Activated T-cell treated with anti-CD3 and anti-CD28 coated beads, Interleukin-2, amount 50 U/mL, for 72 hours (primary cell): Measurements from ENCODE around the gene IDH3A. TPM values are rescaled to one million over a fixed set of nuclear protein-coding genes. Genes with fewer than 3 reads are reported as not detected.

Experiments
- ATAC-seq, 2 donors: fragments of 150-1000 bp; cut with Tn5 transposase; replicated peaks in 1 of 2; 2 replicates each; pipeline ENCODE4 v1.10.0; 2021; ENCODE audit warnings: moderate library complexity in 2 of 2, mild to moderate bottlenecking in 1 of 2
- DNase-seq, 2 donors: peaks; one replicate each; pipeline ENCODE4 v3.0.0; 2021 to 2022; ENCODE audit warnings: mixed read lengths in 1 of 2
- H3K27ac Mint-ChIP-seq: one replicate; pipeline ENCODE4 v1.8.0; 2022; ENCODE audit warnings: mild to moderate bottlenecking, moderate library complexity, mixed read lengths
- H3K27me3 Mint-ChIP-seq: one replicate; pipeline ENCODE4 v1.8.0; 2022; ENCODE audit warnings: low read depth, mixed read lengths
- H3K36me3 Mint-ChIP-seq, 2 donors: one replicate each; pipeline ENCODE4 v1.8.0; 2022; ENCODE audit warnings: mixed read lengths in 2 of 2, mild to moderate bottlenecking in 1 of 2; ENCODE audit not compliant: insufficient read depth in 2 of 2
- H3K4me1 Mint-ChIP-seq: one replicate; pipeline ENCODE4 v1.8.0; 2022; ENCODE audit warnings: low read depth, mixed read lengths
- H3K4me3 Mint-ChIP-seq, 2 donors: one replicate each; pipeline ENCODE4 v1.8.0; 2022; ENCODE audit warnings: mild to moderate bottlenecking in 2 of 2, mixed read lengths in 2 of 2, moderate library complexity in 2 of 2
- H3K9me3 Mint-ChIP-seq, 2 donors: one replicate each; pipeline ENCODE4 v1.8.0; 2022; ENCODE audit warnings: mixed read lengths in 2 of 2
- total RNA-seq, 2 donors: library from RNA; stranded (reverse); gene quantifications; one replicate each; pipeline ENCODE4 v1.2.3, GENCODE V29; 2022

IDH3A gene
- total RNA-seq = 10 to 100 TPM; 83.6 to 92.7 TPM

DNA sequence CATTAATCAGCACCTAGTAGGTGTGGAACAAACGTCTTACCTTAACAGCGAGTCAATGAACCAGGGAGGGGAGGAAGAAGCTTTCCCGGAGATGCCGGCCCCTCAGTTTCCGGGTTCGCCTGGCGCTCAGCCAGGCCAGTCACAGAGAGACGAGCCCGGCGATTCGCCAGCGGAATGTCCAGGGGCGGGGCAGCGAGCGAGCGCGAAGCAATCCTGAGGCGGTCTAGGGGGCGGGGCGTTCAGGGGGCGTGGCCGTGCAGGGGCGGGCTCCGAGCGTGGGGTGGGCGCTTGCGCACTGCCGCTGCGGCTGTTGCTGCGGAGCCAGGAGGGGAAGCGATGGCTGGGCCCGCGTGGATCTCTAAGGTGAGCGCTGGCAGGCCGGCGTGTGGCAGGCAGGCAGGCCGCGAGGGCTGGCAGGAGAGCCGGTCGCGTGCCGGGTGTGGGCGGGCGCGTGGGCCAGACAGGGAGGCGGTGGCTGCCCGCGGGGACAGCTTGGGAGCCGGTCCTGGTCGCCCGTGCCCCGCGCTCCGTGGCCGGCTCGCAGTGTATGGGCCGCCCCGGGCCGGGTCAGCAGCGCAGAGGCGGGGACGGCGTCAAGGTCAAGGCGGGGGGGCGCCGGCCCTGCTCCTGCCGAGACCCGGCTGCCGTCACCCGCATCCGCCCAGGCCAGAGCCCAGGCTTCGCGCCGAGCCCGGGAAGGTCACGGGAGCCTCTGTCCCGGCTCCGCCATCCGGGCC, at the start of gene IDH3A:
IDH3A (plus strand) TSS at position 295 of the 737 bp plus-strand sequence; CDS start at position 337, 42 bp downstream.
- ATAC-seq (peak; percentile 88 to 94), DNase-seq (peak; percentile 100)
- Mint-ChIP-seq H3K9me3 (no peaks in the 10 kb centered on the region), H3K27me3 (no peaks in the 10 kb centered on the region), H3K36me3 (peaks cover 0 to 4% of the 10 kb centered on the region in 2 donors), H3K27ac (peak within 1 kb of the TSS; percentile 99), H3K4me3 (peak within 1 kb of the TSS; percentile 93), H3K4me1 (peaks cover 45% of the 10 kb centered on the region)

DNA sequence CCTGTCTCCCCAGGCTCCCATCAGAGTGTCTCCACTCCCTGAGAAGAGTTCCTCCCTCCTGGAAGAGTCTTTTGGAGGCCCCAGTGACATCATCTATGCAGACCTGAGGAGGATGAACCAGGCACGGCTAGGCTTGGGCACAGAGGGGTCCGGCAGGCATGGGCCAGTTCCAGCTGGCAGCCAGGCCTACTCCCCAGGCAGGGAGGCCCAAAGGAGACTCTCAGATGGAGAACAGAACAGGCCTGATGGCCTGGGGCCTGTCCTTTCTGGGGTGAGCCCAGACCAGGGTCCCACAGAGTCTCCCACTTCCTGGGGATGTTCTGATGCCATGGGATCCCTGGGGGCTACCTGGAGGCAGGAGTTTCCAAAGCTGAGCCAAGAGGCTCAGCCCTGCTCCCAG, 48.3 kb upstream of the IDH3A start:
- no peak overlapping the region for H3K27ac Mint-ChIP-seq
- H3K4me1 Mint-ChIP-seq = peaks cover 32% of the 10 kb centered on the region
- no peak for DNase-seq
- no peak for ATAC-seq
- no peaks in the 10 kb centered on the region for H3K9me3 Mint-ChIP-seq
- H3K27me3 Mint-ChIP-seq = no peaks in the 10 kb centered on the region
- no peak overlapping the region for H3K4me3 Mint-ChIP-seq
- H3K36me3 Mint-ChIP-seq = no peaks in the 10 kb centered on the region

DNA sequence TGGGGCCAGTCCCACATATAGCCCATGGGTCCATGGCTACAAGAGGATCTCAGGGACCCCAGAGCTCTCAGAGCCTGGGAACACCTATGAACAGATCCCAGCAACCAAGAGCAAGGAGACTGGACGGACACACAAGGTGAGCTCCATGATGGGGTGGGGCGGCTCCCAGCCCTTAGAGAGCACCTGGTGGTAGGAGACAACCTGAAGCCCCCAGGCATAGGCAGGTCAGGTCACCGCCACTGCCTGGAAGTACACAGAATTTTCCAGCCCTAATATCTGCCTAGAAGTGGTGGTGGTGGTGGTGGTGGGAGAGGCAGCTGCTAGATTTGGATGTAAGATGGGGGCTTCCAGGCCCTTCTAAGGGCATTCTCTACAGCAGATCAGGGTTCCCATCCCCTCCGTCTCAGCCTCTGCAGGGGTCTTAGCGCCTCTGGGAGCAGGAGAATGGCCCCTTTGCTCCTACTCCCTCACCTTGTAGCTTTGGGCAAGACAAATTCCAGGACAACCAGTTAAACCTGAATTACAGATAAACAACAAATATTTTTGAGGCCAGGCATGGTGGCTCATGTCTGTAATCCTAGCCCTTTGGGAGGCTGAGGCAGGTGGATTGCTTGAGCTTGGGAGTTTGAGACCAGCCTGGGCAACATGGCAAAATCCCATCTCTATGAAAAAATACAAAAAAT, 47.6 kb upstream of the IDH3A start:
- H3K27me3 Mint-ChIP-seq = no peaks in the 10 kb centered on the region
- H3K4me3 Mint-ChIP-seq = no peak overlapping the region
- ATAC-seq = no peak
- H3K27ac Mint-ChIP-seq = no peak overlapping the region
- DNase-seq = no peak
- no peaks in the 10 kb centered on the region for H3K36me3 Mint-ChIP-seq
- peaks cover 35% of the 10 kb centered on the region for H3K4me1 Mint-ChIP-seq
- no peaks in the 10 kb centered on the region for H3K9me3 Mint-ChIP-seq

DNA sequence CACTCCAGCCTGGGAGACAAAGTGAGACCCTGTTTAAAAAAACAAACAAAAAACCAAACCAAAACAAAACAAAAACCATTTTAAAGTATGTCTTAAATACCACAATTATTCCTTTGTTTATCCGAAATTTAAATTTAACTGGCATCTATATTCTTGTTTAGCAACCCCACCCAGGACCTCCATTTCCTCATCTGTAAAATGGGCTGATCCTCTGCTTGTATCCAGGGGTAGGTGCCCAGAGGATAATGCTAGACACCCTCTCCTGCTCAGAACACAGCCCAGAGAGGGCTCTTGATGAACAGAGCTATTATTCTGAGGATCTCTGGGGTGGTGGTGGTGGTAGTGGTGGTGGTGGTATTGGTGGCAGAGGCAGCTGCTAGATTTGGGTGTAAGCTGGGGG, 47.0 kb upstream of the IDH3A start:
- no peak overlapping the region for H3K27ac Mint-ChIP-seq
- DNase-seq = no peak
- no peaks in the 10 kb centered on the region for H3K36me3 Mint-ChIP-seq
- ATAC-seq = no peak
- no peak overlapping the region for H3K4me3 Mint-ChIP-seq
- H3K9me3 Mint-ChIP-seq = no peaks in the 10 kb centered on the region
- H3K4me1 Mint-ChIP-seq = peaks cover 35% of the 10 kb centered on the region
- no peaks in the 10 kb centered on the region for H3K27me3 Mint-ChIP-seq

DNA sequence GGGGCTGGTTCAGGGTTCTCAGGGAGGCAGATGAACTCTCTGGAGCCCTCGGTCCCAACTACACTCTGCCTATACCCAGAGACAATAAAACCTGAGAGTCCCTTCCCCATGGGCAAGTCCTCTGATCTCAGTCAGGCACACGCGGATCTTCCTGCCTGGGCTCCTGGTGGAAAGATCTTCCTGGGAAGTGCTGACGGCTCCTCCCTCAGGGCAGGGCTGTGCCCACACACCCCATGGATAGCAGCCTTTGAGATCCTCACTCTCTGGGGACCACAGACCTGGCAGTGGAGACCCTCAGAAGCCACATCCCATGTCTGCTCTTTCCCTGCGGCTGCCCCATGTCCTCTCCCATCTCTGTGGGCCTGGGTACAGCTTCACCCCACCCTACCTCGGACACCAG, 46.4 kb upstream of the IDH3A start:
- DNase-seq (no peak), ATAC-seq (no peak)
- no peak overlapping the region for H3K4me3 Mint-ChIP-seq
- no peak overlapping the region for H3K27ac Mint-ChIP-seq
- H3K36me3 Mint-ChIP-seq = no peaks in the 10 kb centered on the region
- peaks cover 39% of the 10 kb centered on the region for H3K4me1 Mint-ChIP-seq
- no peaks in the 10 kb centered on the region for H3K27me3 Mint-ChIP-seq
- H3K9me3 Mint-ChIP-seq = no peaks in the 10 kb centered on the region

DNA sequence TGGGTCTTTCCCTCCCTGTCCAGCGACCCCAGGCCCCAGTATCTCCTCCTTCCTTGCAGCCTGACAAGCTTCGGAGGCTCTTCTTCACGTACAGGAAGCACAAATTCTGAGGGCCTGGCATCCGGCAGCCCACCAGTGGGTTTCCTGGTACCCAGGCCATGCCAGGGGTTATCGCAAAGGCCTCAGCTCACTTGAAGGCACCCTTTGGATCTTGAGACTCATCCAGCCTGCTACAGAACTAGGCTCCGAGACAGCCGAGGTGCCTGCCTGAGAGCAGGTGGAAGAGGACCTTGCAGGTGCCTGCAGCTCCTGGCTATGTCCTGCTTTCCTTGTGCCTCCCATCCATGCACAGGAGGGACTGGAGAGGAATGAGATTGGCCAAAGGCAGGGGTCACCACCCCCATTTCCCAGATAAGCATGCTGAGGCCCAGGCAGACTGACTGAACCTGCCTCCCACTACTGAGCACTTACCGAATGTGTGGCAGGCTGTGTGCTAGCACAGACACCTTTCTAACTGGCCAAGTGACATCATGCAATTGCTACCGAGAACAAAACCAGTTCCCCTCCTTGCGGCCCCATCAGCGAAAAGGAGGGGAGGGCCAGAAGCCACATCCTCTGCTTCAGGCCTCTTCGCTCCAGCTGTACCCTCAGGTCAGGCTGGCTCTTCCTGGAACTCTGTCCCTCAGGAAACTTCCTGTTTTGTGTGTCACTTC, 45.6 kb upstream of the IDH3A start:
- Mint-ChIP-seq H3K27ac (peak overlapping the region; percentile 94), H3K4me1 (peaks cover 46% of the 10 kb centered on the region), H3K9me3 (no peaks in the 10 kb centered on the region), H3K36me3 (no peaks in the 10 kb centered on the region), H3K27me3 (no peaks in the 10 kb centered on the region), H3K4me3 (peak overlapping the region; percentile 64 to 69)
- DNase-seq (peak; percentile 77 to 78), ATAC-seq (peak; percentile 88)

DNA sequence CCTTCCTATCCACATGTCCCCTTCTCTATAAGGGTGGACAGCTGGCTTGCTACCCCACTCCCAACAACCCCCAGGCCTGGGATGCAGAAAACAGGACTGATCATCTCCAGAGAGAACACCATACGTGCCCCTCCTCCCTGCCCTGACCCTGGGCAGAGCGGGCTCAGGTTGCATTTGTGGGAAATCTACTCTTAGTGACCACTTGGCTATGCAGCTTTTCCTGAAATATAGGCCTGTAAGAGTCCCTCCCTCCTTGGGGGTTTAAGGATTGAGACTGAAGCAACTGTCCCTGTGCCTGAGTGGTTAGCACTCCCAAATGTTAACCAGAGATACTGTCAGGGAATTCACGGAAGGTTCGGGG, 45.1 kb upstream of the IDH3A start:
- ATAC-seq (peak in 1 of 2 donors; percentile 29), DNase-seq (no peak)
- peak overlapping the region; percentile 94 for H3K27ac Mint-ChIP-seq
- no peaks in the 10 kb centered on the region for H3K36me3 Mint-ChIP-seq
- peaks cover 46% of the 10 kb centered on the region for H3K4me1 Mint-ChIP-seq
- H3K9me3 Mint-ChIP-seq = no peaks in the 10 kb centered on the region
- H3K27me3 Mint-ChIP-seq = no peaks in the 10 kb centered on the region
- H3K4me3 Mint-ChIP-seq = peak overlapping the region; percentile 64 to 69

DNA sequence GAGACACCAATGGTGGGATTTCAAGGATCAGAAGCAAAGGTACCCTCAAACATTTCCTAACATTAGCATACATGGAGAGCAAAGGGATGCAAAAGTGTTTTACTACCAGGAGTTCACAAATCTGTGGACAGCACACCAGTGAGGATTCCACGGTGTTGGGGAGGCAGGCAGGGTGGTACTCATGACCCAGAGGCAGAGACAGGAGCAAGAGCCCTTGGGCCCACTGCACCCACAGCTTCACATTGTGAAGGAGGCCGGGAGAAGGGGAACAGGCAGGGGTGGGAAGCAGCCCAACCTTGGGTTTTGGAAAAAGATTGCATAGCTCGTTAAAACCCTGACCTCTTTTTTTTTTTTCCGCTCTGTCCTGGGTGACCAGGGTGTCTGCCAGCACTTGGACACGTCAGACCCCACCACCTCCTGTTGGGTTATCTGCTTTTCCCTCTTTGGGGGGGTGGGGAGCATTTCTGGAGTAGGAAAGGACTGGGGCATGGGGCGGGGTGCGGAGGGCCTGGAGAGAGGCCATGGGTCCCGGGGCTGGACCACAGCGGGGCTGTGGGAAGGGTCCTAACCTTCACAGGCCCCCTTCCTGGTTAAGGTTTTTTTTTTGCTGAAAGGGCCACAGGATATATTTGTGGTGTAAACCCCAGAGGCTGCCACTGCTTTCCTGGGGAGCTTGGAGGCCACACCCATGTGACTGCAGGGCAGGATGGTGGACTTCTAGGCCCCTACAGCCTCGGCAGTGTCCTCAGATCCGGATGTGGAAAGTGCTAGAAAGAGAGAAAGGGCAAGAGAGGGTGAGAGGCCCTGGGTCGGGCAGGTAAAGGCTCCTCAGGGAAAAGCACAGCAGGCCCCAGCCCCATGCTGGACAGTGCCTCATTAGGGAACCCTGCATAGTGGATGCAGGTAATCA, 44.3 kb upstream of the IDH3A start:
- DNase-seq = no peak
- ATAC-seq = no peak
- peak overlapping the region; percentile 64 to 69 for H3K4me3 Mint-ChIP-seq
- H3K9me3 Mint-ChIP-seq = no peaks in the 10 kb centered on the region
- no peaks in the 10 kb centered on the region for H3K27me3 Mint-ChIP-seq
- no peaks in the 10 kb centered on the region for H3K36me3 Mint-ChIP-seq
- peaks cover 46% of the 10 kb centered on the region for H3K4me1 Mint-ChIP-seq
- peak overlapping the region; percentile 69 for H3K27ac Mint-ChIP-seq

DNA sequence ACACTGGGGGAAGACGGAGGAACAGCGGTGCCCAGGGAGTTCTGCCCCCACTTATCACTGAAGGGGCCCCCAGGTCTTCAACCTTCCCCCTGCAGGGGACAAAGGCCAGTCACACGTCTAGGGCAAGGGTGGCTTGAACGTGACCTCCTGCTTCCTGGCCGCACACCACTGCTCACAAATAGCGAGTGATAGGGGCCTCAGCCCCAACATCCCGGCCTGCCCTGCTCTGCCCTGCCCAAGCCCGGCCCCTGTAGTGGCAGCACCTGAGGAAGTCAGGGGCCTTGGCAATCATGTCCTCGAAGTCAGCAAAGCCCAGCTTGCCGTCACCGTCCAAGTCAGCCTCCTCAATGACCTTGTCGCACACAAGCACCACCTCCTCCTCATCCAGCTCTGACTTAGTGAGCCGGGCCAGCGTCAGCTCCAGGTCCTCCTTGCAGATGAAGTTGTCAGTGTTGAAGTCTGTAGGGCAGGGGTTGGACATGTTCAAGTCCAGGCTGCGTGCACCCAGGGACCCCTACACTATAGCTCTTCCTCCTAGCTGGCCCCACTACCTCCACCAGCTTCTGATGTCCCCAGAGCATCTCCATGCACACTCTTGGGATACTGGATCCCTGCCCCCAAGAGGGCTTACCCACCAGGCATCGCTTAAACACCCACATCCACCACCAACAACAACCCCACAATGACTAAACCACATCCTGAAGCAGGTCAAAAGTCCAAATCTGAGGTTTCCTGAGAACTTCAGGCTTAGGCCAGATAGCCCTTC, 43.5 kb upstream of the IDH3A start:
- peak in 1 of 2 donors; percentile 4 for ATAC-seq
- Mint-ChIP-seq H3K36me3 (no peaks in the 10 kb centered on the region), H3K4me3 (peak overlapping the region; percentile 20 to 42), H3K9me3 (no peaks in the 10 kb centered on the region), H3K27ac (no peak overlapping the region), H3K4me1 (peaks cover 46% of the 10 kb centered on the region), H3K27me3 (no peaks in the 10 kb centered on the region)
- peak in 1 of 2 donors; percentile 30 for DNase-seq

DNA sequence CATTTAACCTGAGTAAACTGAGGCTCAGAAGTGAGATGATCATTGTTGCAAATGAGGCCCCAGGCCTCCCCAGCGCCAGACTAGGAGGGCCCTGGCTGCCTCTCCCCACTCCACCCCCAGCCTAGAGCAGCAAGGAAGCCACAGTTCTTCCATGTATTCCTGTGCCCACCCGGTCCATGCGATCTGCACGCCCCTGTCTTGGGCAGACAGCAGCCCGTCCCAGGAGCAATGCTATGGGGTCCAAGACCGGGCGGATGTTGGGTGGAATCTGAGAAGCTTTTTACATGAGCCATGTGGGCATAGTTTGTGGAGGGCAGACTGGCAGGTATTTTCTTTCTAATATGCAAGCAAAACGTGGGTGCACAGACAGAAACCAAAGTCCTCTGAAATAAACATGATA, 41.7 kb upstream of the IDH3A start:
- H3K36me3 Mint-ChIP-seq = no peaks in the 10 kb centered on the region
- no peak for DNase-seq
- no peaks in the 10 kb centered on the region for H3K27me3 Mint-ChIP-seq
- H3K4me1 Mint-ChIP-seq = peaks cover 46% of the 10 kb centered on the region
- no peaks in the 10 kb centered on the region for H3K9me3 Mint-ChIP-seq
- H3K27ac Mint-ChIP-seq = peak overlapping the region; percentile 40
- no peak for ATAC-seq
- no peak overlapping the region for H3K4me3 Mint-ChIP-seq

DNA sequence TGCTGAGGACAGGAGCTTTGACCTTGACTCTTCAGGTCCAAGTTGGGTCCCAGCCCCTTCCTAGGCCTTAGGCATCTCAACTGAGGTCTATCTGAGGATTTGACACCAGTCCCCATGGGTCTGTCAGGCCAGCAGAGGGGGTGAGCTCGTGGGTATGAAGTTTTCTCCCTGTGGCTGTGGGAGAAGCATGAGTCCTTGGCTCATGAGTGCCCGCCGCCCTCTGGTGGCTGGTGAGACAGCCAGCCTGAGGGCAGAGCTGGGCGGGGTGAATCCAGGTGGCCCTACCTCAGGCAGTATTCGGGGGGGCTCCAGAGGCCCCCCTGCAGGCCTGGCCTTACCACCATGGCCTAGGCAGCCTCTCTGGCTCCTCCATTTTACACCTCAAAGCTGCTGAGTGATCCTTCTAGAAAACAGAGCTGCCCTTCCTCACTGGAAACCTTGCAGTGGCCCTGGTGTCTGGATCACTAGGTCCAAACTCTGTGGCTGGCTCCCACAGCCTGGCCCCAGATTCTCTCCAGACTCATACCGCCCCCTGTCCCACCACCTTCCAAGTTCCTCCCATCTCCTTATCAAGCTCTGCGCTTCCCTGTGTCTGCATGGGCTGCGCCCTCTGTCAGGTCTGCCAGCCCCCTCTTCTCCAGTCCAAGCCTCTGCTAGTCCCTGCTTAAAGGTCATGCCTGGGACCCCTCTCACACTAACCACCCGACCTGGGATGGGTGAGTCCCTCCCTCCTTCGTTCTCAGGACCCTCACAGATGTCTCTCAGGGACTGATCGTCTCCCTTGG, 40.7 kb upstream of the IDH3A start:
- H3K4me1 Mint-ChIP-seq = peaks cover 38% of the 10 kb centered on the region
- no peaks in the 10 kb centered on the region for H3K9me3 Mint-ChIP-seq
- peak; percentile 75 to 84 for ATAC-seq
- DNase-seq = peak; percentile 87 to 89
- H3K27me3 Mint-ChIP-seq = no peaks in the 10 kb centered on the region
- no peak overlapping the region for H3K4me3 Mint-ChIP-seq
- no peaks in the 10 kb centered on the region for H3K36me3 Mint-ChIP-seq
- no peak overlapping the region for H3K27ac Mint-ChIP-seq
